ENCODE results near the gene ZNF606.

GRCh38 chr19:57978586-57979289 is 23.9 kb downstream of the ZNF606 start:
- TF ChIP-seq POLR2A (IDR thresholded peaks at IDR 0.05; ENCODE audit: low read length), result no peak
- no peak for TF ChIP-seq GATA1 (IDR thresholded peaks at IDR 0.05; ENCODE audit: low read depth, low read length)
